Caki2 (cell line): ENCODE measurements around the gene TTLL10. TPM values are rescaled to one million over a fixed set of nuclear protein-coding genes. Genes with fewer than 3 reads are reported as not detected.

ENCODE experiments used
- DNase-seq: peaks from one replicate; pipeline ENCODE4 v3.0.0-alpha.2; 2015; ENCODE audit warnings: low read depth
- in situ Hi-C: cut with HindIII; loops from 2 replicates; pipeline ENCODE4 v1.10.0; 2016; ENCODE audit warnings: low sequenced_read_pairs, low pct_unique_long_range_greater_than_20kb, mixed read lengths
- total RNA-seq: library from RNA; depleted of rRNA; stranded (reverse); fragments of >200 nt; shearing (Covaris generic); gene quantifications from 2 replicates; pipeline ENCODE4 v1.2.3, GENCODE V29; 2014; ENCODE audit warnings: low replicate concordance; rRNA removed

TTLL10 gene
- total RNA-seq, 1 experiment from 2014 or later: not detected

DNA sequence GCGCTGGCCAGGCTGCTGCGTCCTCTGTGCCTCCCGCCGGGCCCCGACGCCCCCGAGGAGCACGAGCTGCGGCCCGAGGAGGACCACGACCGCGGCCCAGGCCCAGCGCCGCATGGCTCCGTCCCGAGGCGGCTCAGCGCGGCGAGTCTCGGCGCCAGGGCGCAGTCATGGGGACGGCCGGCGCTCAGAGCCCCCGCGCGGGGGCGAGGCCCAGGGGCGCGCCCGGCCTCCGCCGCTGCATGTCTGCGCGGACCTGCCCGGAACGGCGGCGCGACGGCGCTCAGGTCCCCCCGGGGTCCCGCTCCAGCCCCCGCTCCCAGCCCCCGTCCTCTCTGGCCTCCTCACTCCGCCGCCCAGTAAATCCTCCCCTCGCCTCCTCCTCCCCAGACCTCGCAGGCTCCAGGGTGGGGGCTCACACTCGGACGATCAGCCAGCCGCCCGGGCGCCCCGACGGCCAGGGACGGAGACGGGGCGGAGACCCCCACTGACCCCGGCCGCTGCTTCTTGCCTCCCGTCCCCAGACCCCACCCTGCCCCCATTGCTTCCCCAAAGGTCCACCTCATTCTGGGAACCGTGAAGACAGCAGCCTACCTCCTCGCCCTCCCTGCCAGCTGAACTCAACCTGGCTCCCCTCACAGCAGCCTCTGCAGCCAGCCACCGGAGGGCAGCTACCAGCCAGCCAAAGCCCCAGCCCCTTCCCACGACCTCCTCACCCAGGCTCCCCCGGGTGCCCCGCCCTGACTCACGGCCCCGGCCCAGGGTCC is 73.1 kb downstream of the TTLL10 start, which contains the start of gene C1QTNF12:
TSS of gene C1QTNF12 (minus strand) at position 146 of the 764 bp plus-strand sequence. CDS start at position 114, 32 bp downstream.
- DNase-seq: no peak
- in situ Hi-C loops: no loop called here

DNA sequence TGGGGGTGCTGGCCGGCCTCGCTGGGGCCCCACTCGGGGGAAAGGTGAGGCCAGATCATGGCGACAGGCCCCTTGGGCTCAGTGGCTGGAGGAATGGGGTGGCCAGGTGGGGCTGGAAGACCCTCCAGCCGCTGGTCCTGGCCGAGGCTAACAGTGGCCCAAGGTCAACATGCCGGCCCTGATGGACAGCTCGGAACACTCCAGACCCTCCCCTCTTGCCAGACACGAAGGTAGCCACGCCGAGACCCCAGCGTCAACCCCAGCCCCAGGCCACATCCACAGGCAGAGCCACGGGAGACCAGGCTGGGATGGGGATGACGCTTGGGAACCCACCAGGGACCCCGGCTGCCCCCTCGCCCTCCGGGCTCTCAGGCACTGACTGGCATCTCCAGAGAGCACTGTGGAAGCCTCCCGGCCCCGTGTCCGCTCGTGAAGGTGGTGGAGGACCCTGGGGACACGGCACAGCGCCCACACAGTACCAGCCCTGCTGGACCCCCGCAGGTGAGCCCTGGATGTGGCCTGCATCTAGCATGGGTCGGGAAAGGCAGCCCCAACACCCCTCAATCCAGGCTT is 73.7 kb downstream of the TTLL10 start:
- in situ Hi-C loops: no loop called here
- DNase-seq: no peak

Other genes starting within 250 kb of the TTLL10 start
- gene SAMD11, start 250.0 kb upstream of the TTLL10 start, total RNA-seq: 69.4 and 98.9 TPM in 2 replicates
- 136 and 140 TPM in 2 replicates for gene NOC2L, start 214.6 kb upstream of the TTLL10 start, total RNA-seq
- 3.3 and 7.4 TPM in 2 replicates for gene KLHL17, start 213.3 kb upstream of the TTLL10 start, total RNA-seq
- gene PLEKHN1, start 207.4 kb upstream of the TTLL10 start, total RNA-seq: 0.17 and 2.3 TPM in 2 replicates
- gene PERM1, start 191.8 kb upstream of the TTLL10 start, total RNA-seq: 0.20 TPM in 1 of 2 replicates, not detected in the other
- 45.3 and 73.0 TPM in 2 replicates for gene HES4, start 173.8 kb upstream of the TTLL10 start, total RNA-seq
- 129 and 152 TPM in 2 replicates for gene ISG15, start 160.4 kb upstream of the TTLL10 start, total RNA-seq
- 246 and 278 TPM in 2 replicates for gene AGRN, start 153.8 kb upstream of the TTLL10 start, total RNA-seq
- not detected in 2 replicates for gene RNF223, start 99.6 kb upstream of the TTLL10 start, total RNA-seq
- gene C1orf159, start 57.8 kb upstream of the TTLL10 start, total RNA-seq: 19.1 and 26.6 TPM in 2 replicates
- not detected in 2 replicates for gene TNFRSF18, start 32.7 kb downstream of the TTLL10 start, total RNA-seq
- not detected in 2 replicates for gene TNFRSF4, start 40.3 kb downstream of the TTLL10 start, total RNA-seq
- gene SDF4, start 58.1 kb downstream of the TTLL10 start, total RNA-seq: 111 and 124 TPM in 2 replicates
- gene B3GALT6, start 58.4 kb downstream of the TTLL10 start, total RNA-seq: 23.5 and 26.7 TPM in 2 replicates
- gene C1QTNF12, start 72.8 kb downstream of the TTLL10 start, total RNA-seq: not detected in 2 replicates
- 73.0 and 121 TPM in 2 replicates for gene UBE2J2, start 100.0 kb downstream of the TTLL10 start, total RNA-seq
- 1.8 and 2.8 TPM in 2 replicates for gene SCNN1D, start 106.6 kb downstream of the TTLL10 start, total RNA-seq
- gene ACAP3, start 134.1 kb downstream of the TTLL10 start, total RNA-seq: 35.9 and 50.2 TPM in 2 replicates
- gene PUSL1, start 134.7 kb downstream of the TTLL10 start, total RNA-seq: 50.3 and 57.5 TPM in 2 replicates
- 57.6 and 90.2 TPM in 2 replicates for gene INTS11, start 150.8 kb downstream of the TTLL10 start, total RNA-seq
- 25.8 and 28.5 TPM in 2 replicates for gene CPTP, start 150.9 kb downstream of the TTLL10 start, total RNA-seq
- gene TAS1R3, start 157.4 kb downstream of the TTLL10 start, total RNA-seq: not detected in 2 replicates
- gene DVL1, start 175.5 kb downstream of the TTLL10 start, total RNA-seq: 84.9 and 103 TPM in 2 replicates
- gene MXRA8, start 184.7 kb downstream of the TTLL10 start, total RNA-seq: not detected in 2 replicates
- 130 and 178 TPM in 2 replicates for gene AURKAIP1, start 201.3 kb downstream of the TTLL10 start, total RNA-seq
- 34.3 and 34.9 TPM in 2 replicates for gene CCNL2, start 225.5 kb downstream of the TTLL10 start, total RNA-seq
- gene MRPL20, start 233.4 kb downstream of the TTLL10 start, total RNA-seq: 32.2 and 79.3 TPM in 2 replicates
- gene ANKRD65, start 247.4 kb downstream of the TTLL10 start, total RNA-seq: not detected in 2 replicates